Panc1 (cell line): ENCODE measurements around the gene C22orf39. TPM values are rescaled to one million over a fixed set of nuclear protein-coding genes. Genes with fewer than 3 reads are reported as not detected.

Experiments used
- ATAC-seq: fragments of 200-7000 bp; cut with Tn5 transposase; 2 replicates; pipeline ENCODE4 v1.9.1; 2020; ENCODE audit warnings: mild to moderate bottlenecking, moderate library complexity
- BruUV-seq: library from RNA; stranded (reverse); fragments of 400-500 nt; replicated peaks from 2 replicates; lab custom pipeline; 2021; lab: Mats Ljungman, UMichigan
- CTCF ChIA-PET: fragments of 300-600 bp; sonication (Branson Sonifier 250); formaldehyde crosslinking; loops from one replicate; lab custom pipeline; 2022; ENCODE audit warnings: antibody characterized with exemption; lab: Charles Lee
- POLR2A ChIA-PET: fragments of 300-600 bp; sonication (Branson Sonifier 250); formaldehyde crosslinking; loops from one replicate; lab custom pipeline; 2022; ENCODE audit warnings: antibody characterized with exemption; lab: Charles Lee
- DNase-seq: peaks from one replicate; pipeline ENCODE4 v3.0.0-alpha.2; 2010; ENCODE audit warnings: low read depth, low spot score
- H3K27ac ChIP-seq: 2 replicates; pipeline ENCODE4 v1.5.1; 2011; ENCODE audit warnings: mild to moderate bottlenecking, low read length, inconsistent platforms
- H3K27me3 ChIP-seq: fragments of 200-500 bp; sonication (Bioruptor generic); 2 replicates; pipeline ENCODE4 v1.6.0; 2014; ENCODE audit warnings: low read length, inconsistent platforms; ENCODE audit not compliant: control insufficient read depth, insufficient read depth
- H3K36me3 ChIP-seq: fragments of 200-500 bp; sonication (Bioruptor generic); 2 replicates; pipeline ENCODE4 v1.5.1; 2014; ENCODE audit warnings: inconsistent platforms, mild to moderate bottlenecking, low read length, moderate library complexity; ENCODE audit not compliant: control insufficient read depth, insufficient read depth
- H3K4me1 ChIP-seq: 2 replicates; pipeline ENCODE4 v1.5.1; 2011; ENCODE audit warnings: inconsistent platforms, mild to moderate bottlenecking, low read length, moderate library complexity; ENCODE audit not compliant: control insufficient read depth, insufficient read depth
- H3K4me3 ChIP-seq, 2 experiments: 2 replicates each; pipeline ENCODE4 v1.5.1; 2011 to 2012; ENCODE audit warnings: low read depth in 2 of 2, low read length in 2 of 2, mild to moderate bottlenecking in 2 of 2, inconsistent platforms in 1 of 2, moderate library complexity in 1 of 2
- H3K9me3 ChIP-seq: fragments of 200-500 bp; sonication (Bioruptor generic); 2 replicates; pipeline ENCODE4 v1.5.1; 2014; ENCODE audit warnings: low read depth, mild to moderate bottlenecking, inconsistent platforms, low read length, moderate library complexity; ENCODE audit not compliant: control insufficient read depth, insufficient read depth
- POLR2AphosphoS5 ChIP-seq: IDR thresholded peaks from 2 replicates; pipeline ENCODE4 v1.6.1; 2012; ENCODE audit warnings: mild to moderate bottlenecking, low read depth, low read length, moderate library complexity
- SIN3A ChIP-seq: IDR thresholded peaks from 2 replicates; pipeline ENCODE4 v1.6.1; 2012; ENCODE audit warnings: low read depth, mild to moderate bottlenecking, low read length, moderate library complexity, borderline replicate concordance; ENCODE audit not compliant: insufficient read depth
- TCF7L2 ChIP-seq: IDR thresholded peaks from 2 replicates; pipeline ENCODE4 v1.6.1; 2011; ENCODE audit warnings: mild to moderate bottlenecking, low read depth, low read length, inconsistent platforms
- in situ Hi-C: cut with HindIII; loops from 2 replicates; pipeline ENCODE4 v1.10.0; 2016; ENCODE audit warnings: low sequenced_read_pairs, low pct_unique_long_range_greater_than_20kb
- intact Hi-C: fragments of 100-400 bp; cut with micrococcal nuclease; formaldehyde crosslinking; loops from one replicate; pipeline ENCODE4 v1.10.0; 2022; ENCODE audit not compliant: unreplicated experiment
- total RNA-seq: library from RNA; stranded (reverse); gene quantifications from one replicate; pipeline ENCODE4 v1.2.1, GENCODE V29; 2021; ENCODE audit not compliant: unreplicated experiment
- TF ChIP-seq, protein P1 (sequence below), 2 experiments: IDR thresholded peaks; 2 replicates each; pipeline ENCODE4 v1.6.1; 2011 to 2012; ENCODE audit warnings: low read depth in 2 of 2, control low read depth in 1 of 2, low read length in 1 of 2, mild to moderate bottlenecking in 1 of 2, moderate library complexity in 1 of 2; ENCODE audit not compliant: insufficient read depth in 1 of 2
- TF ChIP-seq, protein P2 (sequence below): fragments of 450-650 bp; IDR thresholded peaks from 2 replicates; pipeline ENCODE4 v1.5.1; 2017; ENCODE audit warnings: mild to moderate bottlenecking

C22orf39 gene
- total RNA-seq, 1 experiment from 2014 or later: 20.5 TPM

DNA sequence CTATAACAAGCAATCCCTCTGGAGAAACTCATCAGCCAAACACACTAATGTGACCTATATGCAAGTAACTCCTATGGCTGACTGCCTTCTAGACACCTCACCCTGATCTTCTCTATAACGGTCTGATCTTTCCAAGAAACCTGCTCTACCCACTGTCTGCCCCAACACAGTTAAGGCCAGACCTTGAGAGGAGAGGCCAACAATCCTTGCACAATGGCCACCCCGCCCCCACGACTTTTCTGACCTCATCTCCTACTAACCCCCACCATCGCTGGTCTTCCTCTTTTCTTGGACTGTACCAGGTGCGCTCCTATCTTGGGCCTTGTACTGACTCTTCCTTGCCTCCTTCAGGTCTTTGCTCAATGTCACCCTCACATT is 28.4 kb downstream of the C22orf39 start:
- ChIA-PET CTCF (no interaction called here), POLR2A (no interaction called here)
- H3K27ac ChIP-seq: no peak overlapping the region
- DNase-seq (no peak), ATAC-seq (no peak)
- BruUV-seq: no TSS peak
- no peaks in the 10 kb centered on the region for H3K36me3 ChIP-seq
- H3K4me1 ChIP-seq: no peaks in the 10 kb centered on the region; the same call in 1 of the 2 replicates
- no peaks in the 10 kb centered on the region for H3K9me3 ChIP-seq
- in situ Hi-C loops: no loop called here
- TF ChIP-seq, protein P1, sequence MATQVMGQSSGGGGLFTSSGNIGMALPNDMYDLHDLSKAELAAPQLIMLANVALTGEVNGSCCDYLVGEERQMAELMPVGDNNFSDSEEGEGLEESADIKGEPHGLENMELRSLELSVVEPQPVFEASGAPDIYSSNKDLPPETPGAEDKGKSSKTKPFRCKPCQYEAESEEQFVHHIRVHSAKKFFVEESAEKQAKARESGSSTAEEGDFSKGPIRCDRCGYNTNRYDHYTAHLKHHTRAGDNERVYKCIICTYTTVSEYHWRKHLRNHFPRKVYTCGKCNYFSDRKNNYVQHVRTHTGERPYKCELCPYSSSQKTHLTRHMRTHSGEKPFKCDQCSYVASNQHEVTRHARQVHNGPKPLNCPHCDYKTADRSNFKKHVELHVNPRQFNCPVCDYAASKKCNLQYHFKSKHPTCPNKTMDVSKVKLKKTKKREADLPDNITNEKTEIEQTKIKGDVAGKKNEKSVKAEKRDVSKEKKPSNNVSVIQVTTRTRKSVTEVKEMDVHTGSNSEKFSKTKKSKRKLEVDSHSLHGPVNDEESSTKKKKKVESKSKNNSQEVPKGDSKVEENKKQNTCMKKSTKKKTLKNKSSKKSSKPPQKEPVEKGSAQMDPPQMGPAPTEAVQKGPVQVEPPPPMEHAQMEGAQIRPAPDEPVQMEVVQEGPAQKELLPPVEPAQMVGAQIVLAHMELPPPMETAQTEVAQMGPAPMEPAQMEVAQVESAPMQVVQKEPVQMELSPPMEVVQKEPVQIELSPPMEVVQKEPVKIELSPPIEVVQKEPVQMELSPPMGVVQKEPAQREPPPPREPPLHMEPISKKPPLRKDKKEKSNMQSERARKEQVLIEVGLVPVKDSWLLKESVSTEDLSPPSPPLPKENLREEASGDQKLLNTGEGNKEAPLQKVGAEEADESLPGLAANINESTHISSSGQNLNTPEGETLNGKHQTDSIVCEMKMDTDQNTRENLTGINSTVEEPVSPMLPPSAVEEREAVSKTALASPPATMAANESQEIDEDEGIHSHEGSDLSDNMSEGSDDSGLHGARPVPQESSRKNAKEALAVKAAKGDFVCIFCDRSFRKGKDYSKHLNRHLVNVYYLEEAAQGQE (IDR thresholded peaks at IDR 0.05; ENCODE audit: insufficient read depth in 1 of 2, low read depth in 2 of 2, low read length in 1 of 2): no peak
- TF ChIP-seq, protein P2, sequence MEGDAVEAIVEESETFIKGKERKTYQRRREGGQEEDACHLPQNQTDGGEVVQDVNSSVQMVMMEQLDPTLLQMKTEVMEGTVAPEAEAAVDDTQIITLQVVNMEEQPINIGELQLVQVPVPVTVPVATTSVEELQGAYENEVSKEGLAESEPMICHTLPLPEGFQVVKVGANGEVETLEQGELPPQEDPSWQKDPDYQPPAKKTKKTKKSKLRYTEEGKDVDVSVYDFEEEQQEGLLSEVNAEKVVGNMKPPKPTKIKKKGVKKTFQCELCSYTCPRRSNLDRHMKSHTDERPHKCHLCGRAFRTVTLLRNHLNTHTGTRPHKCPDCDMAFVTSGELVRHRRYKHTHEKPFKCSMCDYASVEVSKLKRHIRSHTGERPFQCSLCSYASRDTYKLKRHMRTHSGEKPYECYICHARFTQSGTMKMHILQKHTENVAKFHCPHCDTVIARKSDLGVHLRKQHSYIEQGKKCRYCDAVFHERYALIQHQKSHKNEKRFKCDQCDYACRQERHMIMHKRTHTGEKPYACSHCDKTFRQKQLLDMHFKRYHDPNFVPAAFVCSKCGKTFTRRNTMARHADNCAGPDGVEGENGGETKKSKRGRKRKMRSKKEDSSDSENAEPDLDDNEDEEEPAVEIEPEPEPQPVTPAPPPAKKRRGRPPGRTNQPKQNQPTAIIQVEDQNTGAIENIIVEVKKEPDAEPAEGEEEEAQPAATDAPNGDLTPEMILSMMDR: no peak
- TF ChIP-seq SIN3A (no peak), POLR2AphosphoS5 (no peak), TCF7L2 (no peak)
- intact Hi-C loops: no loop called here
- no peak overlapping the region for H3K4me3 ChIP-seq
- no peaks in the 10 kb centered on the region for H3K27me3 ChIP-seq

DNA sequence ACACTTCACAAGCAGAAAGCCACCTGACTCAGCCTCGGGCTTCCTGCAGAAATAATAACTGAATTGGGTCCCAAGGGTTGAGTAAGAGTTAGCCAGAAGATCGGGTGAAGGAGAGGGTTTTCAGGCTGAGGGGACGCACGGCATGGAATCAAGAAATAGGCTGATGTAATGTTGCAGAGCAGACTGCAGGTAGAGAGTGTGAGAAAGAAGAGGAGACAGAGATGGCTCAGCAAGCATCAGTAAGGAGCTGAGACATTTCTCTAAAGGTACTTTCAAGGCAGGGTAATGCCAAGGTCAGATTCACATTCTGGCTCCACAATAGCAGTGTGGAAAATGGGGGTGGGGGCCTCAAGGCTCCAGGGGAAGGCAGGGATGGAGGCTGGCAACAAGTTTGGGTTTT is 34.6 kb downstream of the C22orf39 start:
- POLR2A ChIA-PET: no interaction called here
- intact Hi-C loops: no loop called here
- BruUV-seq: no TSS peak
- TF ChIP-seq, protein P1 (IDR thresholded peaks at IDR 0.05; ENCODE audit: insufficient read depth in 1 of 2, low read depth in 2 of 2, low read length in 1 of 2): no peak
- TF ChIP-seq SIN3A (no peak), POLR2AphosphoS5 (no peak), TCF7L2 (no peak)
- TF ChIP-seq, protein P2: no peak
- no peak for ATAC-seq
- Histone ChIP-seq H3K4me1 (no peaks in the 10 kb centered on the region), H3K36me3 (no peaks in the 10 kb centered on the region), H3K4me3 (no peak overlapping the region), H3K27ac (no peak overlapping the region), H3K27me3 (no peaks in the 10 kb centered on the region), H3K9me3 (no peaks in the 10 kb centered on the region)
- in situ Hi-C loops: no loop called here
- CTCF ChIA-PET: no interaction called here
- DNase-seq: no peak
